HG03565 (cell line): ENCODE data around the gene EXOC7.

Experiments used
- ATAC-seq: cut with Tn5 transposase; IDR thresholded peaks from one replicate; pipeline ENCODE4 v1.9.1; 2021; ENCODE audit warnings: mild to moderate bottlenecking, moderate library complexity; ENCODE audit not compliant: unreplicated experiment

EXOC7 gene

DNA sequence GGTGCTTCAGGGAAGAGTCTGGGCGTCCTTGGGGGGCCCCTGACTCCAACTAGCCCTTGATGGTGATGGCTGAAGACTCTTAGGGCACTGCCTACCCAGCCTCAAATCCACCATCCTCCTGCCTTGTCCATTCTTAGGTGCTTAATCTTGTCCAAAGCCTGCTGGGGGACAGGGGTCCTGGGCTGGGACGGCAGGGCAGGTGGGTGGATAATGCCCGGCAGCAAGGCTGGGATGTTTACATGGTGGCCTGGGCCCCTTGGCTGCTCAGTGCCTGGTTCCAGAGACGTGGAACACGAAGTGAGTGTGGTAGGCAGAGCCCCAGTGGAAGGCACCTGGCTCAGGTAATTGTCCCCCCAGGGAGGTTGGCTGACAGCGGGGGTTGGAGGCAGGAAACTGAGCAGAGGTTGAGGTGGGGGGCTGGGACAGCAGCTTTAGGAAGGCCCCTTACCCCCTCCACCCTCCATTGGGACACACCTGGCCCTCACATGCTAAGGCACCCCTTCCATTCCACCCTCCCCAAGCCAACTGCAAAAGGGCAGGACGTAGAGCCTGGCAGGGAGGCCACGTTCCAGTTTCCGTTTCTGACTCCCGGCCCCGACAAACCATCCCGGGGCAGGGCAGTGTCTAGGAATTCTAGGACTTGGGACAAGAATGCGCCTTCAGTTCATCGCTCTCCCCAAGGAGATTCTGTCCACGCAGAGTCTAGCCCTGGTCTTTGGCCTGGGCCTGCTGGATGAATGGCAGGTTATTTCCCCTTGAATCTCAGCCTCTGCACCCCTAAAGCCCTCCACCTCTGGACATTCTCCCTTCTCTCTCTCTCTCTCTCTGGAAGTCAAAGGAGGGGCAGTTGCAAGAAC is 35.5 kb upstream of the EXOC7 start:
- ATAC-seq: no peak

DNA sequence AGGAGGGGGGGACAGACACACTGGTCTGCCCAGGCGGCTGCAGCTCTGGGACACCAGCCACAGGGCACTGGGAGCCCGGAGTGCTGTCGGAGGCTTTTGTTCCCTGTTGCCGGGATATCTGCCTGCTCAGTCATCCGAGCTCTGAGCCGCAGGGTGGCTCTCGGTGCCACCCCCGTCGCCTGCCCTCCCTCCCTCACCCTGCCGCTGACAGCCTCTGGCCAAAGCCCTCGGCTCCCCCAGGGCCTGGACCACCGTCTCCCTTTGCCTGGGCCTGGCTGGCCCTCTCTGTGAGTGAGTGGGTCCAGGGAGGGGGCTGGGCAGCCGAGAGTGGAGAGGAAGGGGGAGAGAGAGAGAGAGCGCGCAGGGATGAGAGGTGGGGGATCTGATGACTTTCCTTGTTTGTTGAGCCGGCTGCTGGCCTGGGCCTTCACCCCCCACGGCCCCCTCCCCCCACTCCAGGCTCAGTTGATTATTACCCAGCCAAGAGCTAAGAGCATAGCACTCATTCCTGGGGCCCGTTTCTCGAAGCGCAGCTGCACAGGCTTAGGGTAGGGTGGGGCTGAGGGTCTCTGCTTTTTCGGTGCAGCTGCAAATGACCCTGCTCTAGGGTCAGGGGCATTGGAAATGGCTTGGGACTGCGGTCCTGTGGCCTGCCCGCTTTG is 34.8 kb upstream of the EXOC7 start:
- ATAC-seq: no peak

DNA sequence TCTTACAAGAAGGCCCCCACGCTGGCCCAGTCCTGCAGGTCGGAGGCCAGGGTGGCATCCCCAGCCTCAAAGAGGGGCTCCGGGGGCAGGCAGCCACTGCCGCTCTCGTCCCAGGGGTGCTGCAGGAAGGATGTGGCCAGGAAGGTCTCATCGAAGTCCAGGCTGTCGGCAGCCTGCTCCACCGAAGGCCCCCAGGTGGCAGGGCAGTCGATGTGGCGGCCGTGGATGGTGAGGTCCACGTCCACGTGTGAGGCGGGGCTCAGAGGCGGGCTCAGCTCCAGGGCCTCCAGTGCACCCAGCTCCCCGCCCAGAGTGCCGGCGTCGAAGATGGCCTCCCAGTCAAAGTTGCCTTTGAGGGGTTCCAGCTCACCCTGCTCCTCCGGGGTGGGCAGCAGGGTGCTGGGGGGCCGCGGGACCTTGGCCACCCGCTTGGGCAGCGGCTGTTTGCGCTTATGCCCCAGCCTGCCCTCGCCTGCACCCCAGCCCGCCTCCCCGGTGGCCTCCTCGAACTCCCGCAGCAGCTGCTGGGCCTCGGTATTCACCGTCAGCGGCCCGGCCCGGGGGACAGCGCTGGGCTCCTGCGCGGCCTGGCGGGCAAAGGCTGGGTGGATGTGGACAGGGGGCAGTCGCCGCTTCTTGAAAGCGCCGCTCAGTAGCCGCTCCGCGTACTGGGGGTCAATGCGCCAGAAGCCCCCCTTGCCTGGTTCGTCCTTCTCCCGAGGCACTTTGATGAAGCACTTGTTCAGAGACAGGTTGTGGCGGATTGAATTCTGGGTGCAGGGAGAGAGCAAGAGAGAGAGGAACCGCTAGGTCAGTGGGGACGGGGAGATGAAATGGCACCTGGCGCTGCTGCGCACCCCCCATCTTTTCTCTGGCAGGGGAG is 34.0 kb upstream of the EXOC7 start:
- ATAC-seq: no peak

DNA sequence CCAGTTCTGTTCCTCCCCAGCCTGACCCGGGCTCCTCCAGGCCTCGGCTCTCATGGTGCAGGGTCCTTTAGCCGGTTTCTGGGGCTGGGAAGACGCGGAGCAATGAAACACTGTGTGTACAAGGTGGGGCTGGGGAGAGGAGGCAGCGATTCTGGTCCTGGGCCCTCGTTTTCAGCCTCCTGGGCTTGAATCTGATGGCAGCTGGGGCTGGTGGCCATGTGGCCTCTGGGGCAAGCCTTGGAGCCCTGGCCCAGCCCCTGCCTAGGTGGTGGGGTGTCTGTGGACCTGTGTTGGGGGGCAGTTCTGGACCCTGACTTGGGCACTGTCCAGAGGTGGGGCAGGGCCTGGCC is 33.4 kb upstream of the EXOC7 start:
- no peak for ATAC-seq

DNA sequence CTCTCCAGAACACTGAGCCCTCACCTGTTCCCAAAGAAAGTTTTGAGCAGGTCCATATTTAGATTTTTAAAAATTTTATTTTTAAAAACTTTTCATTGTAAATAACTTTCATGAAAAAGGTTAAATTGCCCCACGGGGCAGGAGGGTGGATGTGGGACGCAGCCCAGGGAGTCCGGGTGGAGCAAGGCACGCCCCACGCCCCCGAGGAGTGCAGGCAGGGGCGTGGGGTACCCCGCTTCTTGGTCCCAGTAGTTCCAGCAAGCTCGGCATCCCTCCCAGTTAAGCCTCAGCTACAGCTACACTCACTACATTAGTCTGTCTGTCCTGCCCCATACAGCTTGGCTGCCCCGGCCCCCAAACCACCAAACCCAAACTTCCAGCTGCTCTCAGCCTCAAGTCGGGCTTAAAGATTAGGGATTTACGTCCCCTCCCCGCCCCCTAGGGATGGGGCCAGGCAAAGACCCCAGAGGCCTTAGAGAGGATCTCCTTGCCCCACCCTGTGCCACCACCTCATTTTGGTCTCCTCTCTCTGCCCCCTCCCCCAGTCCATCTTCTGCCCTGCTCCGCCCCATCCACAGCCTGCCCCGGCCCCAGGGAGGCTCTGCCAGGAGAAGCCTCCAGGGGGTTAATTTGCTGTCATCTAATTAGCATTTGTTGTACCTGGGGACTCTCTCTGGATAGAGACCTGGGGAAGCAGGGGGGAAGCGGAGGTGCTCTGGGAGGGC is 32.9 kb upstream of the EXOC7 start:
- no peak for ATAC-seq

DNA sequence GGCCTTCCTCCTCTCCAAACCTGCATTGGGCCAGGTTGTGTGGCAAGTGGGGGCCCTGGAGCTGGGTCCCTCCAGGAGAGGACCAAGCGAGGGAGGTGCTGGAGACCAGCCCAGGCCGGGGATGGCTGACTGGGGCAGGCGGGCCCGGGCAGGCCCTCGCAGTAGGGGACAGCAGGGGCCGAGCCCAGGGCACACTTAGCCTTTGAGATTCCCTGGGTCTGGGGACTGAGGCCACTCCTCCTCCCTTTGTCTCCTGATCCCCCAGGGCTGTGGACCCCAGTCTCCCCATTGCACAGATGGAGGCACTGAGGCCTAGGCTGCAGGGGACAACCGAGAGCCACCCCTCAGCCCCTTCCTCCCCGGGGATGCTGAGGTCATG is 32.2 kb upstream of the EXOC7 start:
- no peak for ATAC-seq

DNA sequence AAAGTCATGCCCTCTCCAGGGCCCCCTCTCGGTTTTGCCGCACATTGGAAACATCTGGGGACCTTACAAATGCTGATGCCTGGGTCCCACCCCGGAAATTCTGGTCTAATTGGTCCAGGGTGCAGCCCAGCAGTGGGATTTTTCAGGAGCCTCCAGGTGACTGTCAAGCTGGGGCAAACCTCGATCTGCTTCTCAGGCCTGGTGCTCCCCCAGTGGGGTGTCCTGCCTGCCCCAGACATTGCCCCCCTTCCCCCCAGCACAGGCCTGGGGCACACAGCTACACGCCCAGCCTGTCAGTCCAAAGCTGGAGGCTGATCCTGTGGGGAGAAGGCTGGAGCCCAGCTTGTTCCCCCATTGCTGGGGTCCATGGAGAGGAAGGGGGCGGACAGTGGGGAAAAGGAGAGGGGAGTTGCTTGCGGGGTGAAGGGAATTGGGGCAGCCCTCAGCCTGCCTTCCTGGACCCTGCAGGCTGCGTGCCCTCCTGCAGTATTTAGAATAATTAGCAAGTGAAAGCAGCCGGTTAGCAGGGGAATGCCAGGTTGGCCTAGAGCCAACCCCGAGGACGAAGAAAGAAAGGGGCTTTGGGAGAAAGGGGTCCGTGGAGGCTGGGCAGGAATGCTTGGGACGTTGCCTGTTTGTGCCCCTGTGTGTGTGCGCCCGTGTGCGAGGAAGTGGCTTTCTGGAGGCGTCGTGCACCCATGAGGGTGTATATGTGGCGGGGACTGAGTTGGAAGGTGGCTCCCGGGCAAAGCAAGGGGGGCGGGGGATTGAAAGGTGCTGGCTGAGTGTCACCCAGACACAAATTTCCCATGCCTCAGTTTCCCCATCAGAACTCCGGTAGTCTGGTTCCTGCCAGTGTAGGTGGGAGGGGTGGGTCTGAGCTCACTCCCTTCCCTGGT is 31.6 kb upstream of the EXOC7 start:
- no peak for ATAC-seq

DNA sequence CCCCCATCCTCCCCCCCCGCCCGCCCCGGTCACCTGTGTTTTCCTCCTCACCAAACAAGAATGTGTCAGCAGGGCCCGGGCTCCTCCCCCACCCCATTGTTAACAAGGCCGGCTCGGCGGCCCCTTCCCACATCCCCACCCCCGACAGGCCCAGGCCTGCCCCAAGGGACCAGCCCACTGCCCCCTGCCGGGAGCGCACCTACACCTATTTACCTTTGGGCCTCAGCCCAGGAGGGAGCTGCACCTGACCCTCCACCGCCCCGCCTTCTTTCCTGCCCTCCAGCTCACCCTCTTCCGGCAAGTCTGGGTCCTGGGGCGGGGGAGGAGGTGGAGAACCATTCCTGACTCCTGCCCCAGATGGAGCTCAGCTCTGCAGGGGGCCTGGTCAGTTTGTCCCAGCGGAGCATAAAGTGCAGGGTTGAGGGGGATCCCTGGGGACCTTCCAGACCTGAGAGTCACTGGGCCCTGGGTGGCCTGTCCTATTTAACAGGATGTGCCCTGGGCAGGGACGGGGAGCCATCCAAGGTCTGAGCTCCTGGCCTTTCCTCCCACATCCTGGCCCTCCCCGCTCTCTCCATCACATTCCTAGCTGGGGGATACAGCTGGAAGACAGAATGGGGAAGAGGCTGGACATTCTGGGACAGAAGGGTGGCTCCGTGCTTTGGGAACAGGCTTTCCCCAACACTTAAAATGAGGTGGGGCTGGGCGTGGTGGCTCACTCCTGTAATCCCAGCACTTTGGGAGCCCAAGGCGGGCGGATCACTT is 29.2 kb upstream of the EXOC7 start:
- no peak for ATAC-seq

DNA sequence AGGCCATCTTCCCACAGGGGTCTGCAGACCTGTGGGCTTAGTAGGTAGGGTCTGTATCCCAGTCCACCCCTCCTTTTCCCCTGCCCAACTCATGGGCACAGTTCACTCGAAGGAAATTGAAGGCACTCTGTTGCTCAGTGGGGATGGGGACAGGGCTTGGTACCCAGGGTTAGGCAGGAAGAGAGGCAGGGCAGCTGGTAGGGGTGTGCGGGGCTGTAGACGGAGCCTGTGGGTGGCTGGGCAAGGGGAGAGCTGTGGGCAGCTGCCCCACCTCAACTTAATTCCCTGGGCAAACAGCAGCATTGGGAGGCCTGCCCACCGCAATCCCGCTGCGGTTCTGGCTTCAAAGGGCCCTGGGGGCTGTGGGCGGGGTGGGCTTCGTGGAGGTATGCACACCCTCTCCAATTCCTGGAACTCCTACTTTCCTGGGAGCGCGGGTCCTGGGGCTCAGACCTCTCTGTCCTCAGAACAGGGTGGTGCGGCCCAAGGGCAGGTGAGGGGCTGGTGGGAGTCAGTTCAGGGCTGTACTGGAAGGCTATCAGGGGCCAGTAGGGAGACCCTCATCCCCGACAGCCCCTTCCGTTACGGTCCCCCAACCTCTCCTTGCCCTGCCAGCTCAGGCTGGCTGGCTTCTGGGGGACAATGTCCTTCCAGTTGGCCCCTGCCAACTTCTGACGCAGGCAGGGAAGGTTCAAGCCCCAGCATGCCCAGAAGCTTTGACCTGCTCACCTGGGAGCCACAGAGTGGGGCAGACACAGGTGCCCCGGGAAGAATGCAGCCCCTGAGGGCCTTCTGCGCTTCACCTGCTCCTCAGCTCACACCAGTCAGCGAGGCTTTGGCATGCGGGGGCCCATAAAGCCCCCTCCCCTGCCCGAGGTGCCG is 28.3 kb upstream of the EXOC7 start:
- ATAC-seq: no peak

DNA sequence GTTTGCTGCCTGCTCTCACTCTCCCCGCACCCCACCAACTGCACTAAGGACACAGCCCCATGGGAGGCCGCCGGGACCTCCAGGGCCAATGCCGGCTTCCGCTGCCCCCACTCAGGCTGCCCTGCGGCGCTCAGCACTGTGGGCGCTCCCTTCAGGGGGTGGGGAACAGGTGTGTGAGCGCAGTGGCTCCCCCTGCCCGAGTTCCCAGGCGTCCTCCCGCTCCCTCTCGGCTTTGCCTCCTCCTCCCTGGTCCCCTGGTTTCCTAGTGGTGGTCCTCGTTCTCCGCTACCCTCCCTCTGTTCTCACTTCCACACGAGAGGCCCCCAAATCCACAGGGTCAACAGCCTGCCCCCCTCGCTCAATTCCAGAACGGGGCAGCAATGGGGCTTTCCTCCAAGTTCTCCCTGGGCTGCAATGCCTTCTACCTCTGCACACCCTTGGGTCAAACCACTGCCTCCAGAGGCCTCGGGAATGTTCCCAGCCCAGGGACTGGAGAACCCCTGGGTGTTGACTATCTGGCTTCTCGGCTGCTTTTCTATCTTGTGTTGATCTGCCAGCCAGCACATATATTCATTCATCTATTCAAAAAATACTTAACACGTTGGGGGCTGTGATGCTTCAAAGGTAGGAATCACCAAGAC is 27.6 kb upstream of the EXOC7 start:
- no peak for ATAC-seq

DNA sequence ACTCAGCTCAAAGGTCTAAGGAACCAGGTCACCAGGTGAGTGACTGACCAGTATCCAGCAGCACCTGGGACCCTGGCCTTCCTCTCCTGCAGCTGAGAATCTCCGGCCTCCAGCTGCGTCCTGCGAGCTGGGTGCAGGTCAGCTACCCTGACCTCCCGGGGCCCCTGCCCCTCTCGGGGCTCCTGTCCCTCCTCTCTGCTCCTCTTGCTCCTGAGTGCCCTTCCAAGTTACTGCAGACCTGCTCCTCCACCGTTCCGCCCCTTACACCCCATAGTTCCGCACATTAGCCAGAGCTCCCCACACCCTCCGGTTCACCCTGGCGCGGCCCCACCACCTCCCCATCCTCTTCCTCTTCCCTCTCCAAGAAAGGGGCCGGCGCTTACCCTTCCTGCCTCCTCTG is 26.9 kb upstream of the EXOC7 start:
- no peak for ATAC-seq

DNA sequence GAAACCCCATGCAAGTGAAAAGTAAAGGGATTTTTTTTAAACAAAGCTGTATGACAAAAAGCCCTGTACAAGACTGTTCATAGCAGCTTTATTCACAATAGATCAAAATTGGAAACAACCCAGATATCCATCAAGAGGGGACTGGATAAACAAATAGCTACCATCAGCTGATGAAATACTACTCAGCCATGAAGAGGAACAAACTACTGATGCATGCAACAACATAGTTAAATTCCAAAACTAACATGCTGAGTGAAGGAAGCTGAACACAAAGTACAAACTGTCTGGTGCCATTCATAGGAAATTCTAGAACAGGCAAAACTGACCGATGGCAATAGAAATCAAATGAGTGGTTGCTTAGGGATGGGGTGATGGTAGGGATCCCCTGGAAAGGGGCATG is 22.3 kb upstream of the EXOC7 start:
- no peak for ATAC-seq

DNA sequence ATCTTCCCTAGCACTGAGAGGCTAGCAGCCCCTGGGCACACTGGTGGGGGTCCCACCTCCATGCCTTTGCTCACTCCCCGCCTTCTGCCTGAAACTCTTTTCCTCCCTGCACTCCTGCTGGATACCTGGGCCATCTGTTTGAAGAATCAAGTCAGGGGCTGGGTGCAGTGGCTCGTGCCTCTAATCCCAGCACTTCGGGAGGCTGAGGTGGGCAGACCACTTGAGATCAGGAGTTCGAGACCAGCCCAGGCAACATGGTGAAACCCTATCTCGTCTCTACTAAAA is 21.7 kb upstream of the EXOC7 start:
- ATAC-seq: no peak

DNA sequence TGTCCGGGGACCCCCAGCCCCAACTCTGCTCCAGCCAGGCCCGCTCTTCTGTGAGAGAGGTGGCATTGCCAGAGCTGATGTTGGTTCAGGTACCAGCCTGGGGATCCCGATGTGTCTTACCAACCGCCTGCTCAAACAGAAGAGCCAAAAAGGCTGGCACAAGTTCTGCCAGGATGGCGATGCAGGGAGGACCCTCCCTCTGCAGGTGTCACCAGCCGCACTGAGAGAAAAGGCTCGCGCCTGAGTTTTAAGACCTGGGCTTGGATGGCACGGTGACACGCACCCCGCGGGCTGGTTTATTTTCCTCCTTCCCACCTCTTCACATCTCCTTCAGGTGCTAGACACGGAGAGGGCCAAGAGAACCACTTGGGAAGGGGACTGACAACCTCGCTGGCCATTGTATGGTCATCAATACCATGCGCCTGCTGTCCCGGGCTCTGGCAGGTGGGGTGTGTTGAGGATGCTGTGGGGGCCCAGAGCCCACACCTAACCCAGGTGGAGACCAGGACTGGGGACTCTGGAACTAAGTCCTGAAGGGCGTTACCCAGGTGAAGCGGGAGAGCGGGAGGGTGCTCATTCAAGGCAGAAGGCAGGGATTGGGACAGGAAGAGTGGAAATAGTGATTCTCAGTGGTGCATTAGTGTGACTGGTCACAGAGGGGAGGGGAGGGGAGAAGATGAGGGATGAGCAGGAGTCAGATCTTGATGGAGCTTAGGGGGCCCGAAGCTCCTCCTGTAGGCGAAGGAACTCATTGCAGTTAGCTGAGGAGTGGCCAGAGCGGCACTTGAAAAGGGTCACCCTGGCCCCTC is 21.2 kb upstream of the EXOC7 start:
- no peak for ATAC-seq

DNA sequence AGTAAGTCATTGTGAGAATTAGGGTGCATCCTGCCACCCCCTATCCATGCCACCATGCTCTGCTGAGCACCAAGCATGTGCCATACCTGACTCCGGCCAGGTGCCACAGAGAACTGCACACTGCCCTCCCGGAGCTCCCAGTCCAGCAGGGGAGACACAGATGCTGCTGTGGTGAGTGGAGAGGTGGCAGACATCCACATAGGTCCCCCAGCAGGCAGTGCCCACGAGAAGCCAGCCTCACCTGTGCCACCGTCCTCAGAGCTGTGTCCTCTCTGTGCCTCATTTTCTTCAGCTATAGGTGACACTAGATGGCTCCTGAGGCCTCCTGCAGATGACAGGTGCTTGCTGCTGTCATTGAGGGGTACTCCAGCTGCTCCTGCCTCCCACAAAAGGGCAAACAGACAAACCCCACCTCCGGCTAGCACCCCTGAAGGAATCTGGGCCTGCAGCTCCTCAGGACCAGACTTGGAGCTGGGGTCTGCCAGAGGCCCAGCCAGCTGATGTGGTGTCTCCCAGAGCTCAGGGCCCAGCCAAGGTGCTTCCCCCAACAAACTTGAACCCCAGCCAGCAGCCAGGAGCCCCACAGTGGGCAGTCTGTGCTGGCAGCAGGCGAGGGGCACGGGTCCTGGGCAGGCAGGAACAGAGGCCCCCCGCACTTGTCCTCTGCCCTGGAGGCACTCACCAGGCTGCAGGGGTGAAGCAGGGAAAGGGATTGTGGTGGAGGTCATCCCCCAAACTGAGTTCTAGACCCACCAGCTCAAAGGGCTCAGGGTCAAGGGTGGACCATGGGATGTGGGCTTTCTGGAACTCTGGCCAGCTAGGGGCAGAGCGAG is 20.4 kb upstream of the EXOC7 start:
- ATAC-seq: no peak

DNA sequence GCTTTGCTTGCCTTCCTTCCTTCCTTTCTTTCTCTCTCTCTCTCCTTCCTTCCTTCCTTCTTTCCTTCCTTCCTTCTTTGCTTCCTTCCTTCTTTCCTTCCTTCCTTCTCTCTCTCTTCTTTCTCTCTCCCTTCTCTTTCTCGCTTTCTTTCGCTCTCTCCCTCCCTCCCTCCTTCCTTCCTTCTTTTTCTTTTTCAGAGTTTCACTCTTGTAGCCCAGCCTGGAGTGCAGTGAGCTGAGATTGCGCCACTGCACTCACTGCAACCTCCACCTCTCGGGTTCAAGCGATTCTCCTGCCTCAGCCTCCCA is 19.6 kb upstream of the EXOC7 start:
- no peak for ATAC-seq
